ENCODE measurements around the gene CMSS1.

Gene CMSS1

GRCh38 chr3:100207886-100208285, 390.2 kb downstream of the CMSS1 start:
- WGBS, 2 experiments (ENCODE audit: insufficient coverage in 2 of 2) = 94 to 100% methylated on average over 1 to 3 of the region's 3 CpGs
- Histone ChIP-seq H3K27ac (ENCODE audit: low read depth, low read length, severe bottlenecking) (no peak overlapping the region), H3K9me3 (ENCODE audit: control insufficient read depth, low read length) (peaks cover 9% of the 10 kb centered on the region), H3K36me3 (ENCODE audit: control insufficient read depth, insufficient read depth, low read length) (no peaks in the 10 kb centered on the region), H3K4me3 (ENCODE audit: extremely low read depth, insufficient read depth, low read length, poor library complexity, severe bottlenecking) (no peak overlapping the region), H3K4me1 (ENCODE audit: control insufficient read depth, insufficient read depth, low read length, poor library complexity, severe bottlenecking) (peaks cover 8% of the 10 kb centered on the region)

DNA sequence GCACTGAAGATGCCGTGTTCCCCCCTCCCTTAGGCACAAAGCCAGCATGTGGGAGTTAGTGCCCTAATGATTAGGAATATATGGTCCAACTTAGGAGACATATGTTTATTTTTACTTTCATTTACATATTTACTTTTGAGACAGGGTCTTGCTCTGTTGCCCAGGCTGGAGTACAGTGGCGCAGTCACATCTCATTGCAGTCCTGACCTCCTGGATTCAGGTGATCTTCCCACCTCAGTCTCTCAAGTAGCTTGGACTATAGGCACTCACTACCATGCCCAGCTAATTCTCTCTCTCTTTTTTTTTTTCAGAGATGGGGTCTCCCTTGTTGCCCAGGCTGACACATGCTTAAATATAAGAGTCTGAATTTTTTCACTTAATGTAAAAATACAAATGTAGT, 391.5 kb downstream of the CMSS1 start:
- Histone ChIP-seq H3K4me1 (ENCODE audit: control insufficient read depth, insufficient read depth, low read length, poor library complexity, severe bottlenecking) (peaks cover 8% of the 10 kb centered on the region), H3K27ac (ENCODE audit: low read depth, low read length, severe bottlenecking) (no peak overlapping the region), H3K9me3 (ENCODE audit: control insufficient read depth, low read length) (no peaks in the 10 kb centered on the region), H3K36me3 (ENCODE audit: control insufficient read depth, insufficient read depth, low read length) (no peaks in the 10 kb centered on the region), H3K4me3 (ENCODE audit: extremely low read depth, insufficient read depth, low read length, poor library complexity, severe bottlenecking) (no peak overlapping the region)
- 80 to 89% methylated on average over 1 of the region's 2 CpGs for WGBS, 2 experiments (ENCODE audit: insufficient coverage in 2 of 2)

- Histone ChIP-seq H3K4me1 (ENCODE audit: control insufficient read depth, insufficient read depth, low read length, poor library complexity, severe bottlenecking) (peaks cover 8% of the 10 kb centered on the region), H3K9me3 (ENCODE audit: control insufficient read depth, low read length) (no peaks in the 10 kb centered on the region), H3K4me3 (ENCODE audit: extremely low read depth, insufficient read depth, low read length, poor library complexity, severe bottlenecking) (no peak overlapping the region), H3K36me3 (ENCODE audit: control insufficient read depth, insufficient read depth, low read length) (no peaks in the 10 kb centered on the region), H3K27ac (ENCODE audit: low read depth, low read length, severe bottlenecking) (peak overlapping the region; percentile 59)
- 79% methylated on average over 2 of the region's 2 CpGs; no CpG with 5 or more reads in 1 of the 2 experiments for WGBS, 2 experiments (ENCODE audit: insufficient coverage in 2 of 2)
Observed at GRCh38 chr3:100209948-100210771, 392.5 kb downstream of the CMSS1 start.

GRCh38 chr3:100210772-100211135, 393.1 kb downstream of the CMSS1 start:
- 29% methylated on average over 1 of the region's 3 CpGs; no CpG with 5 or more reads in 1 of the 2 experiments for WGBS, 2 experiments (ENCODE audit: insufficient coverage in 2 of 2)
- Histone ChIP-seq H3K4me3 (ENCODE audit: extremely low read depth, insufficient read depth, low read length, poor library complexity, severe bottlenecking) (no peak overlapping the region), H3K4me1 (ENCODE audit: control insufficient read depth, insufficient read depth, low read length, poor library complexity, severe bottlenecking) (peaks cover 8% of the 10 kb centered on the region), H3K27ac (ENCODE audit: low read depth, low read length, severe bottlenecking) (peak overlapping the region; percentile 59), H3K36me3 (ENCODE audit: control insufficient read depth, insufficient read depth, low read length) (no peaks in the 10 kb centered on the region), H3K9me3 (ENCODE audit: control insufficient read depth, low read length) (no peaks in the 10 kb centered on the region)

GRCh38 chr3:100213891-100214573, 396.4 kb downstream of the CMSS1 start:
- no peak overlapping the region for H3K27ac ChIP-seq (ENCODE audit: low read depth, low read length, severe bottlenecking)
- H3K36me3 ChIP-seq (ENCODE audit: control insufficient read depth, insufficient read depth, low read length) = no peaks in the 10 kb centered on the region
- H3K9me3 ChIP-seq (ENCODE audit: control insufficient read depth, low read length) = no peaks in the 10 kb centered on the region
- peaks cover 8% of the 10 kb centered on the region for H3K4me1 ChIP-seq (ENCODE audit: control insufficient read depth, insufficient read depth, low read length, poor library complexity, severe bottlenecking)
- WGBS, 2 experiments (ENCODE audit: insufficient coverage in 2 of 2) = 95 to 96% methylated on average over 5 to 6 of the region's 7 CpGs
- H3K4me3 ChIP-seq (ENCODE audit: extremely low read depth, insufficient read depth, low read length, poor library complexity, severe bottlenecking) = no peak overlapping the region

- H3K27ac ChIP-seq (ENCODE audit: low read depth, low read length, severe bottlenecking) = no peak overlapping the region
- H3K4me1 ChIP-seq (ENCODE audit: control insufficient read depth, insufficient read depth, low read length, poor library complexity, severe bottlenecking) = peaks cover 8% of the 10 kb centered on the region
- H3K4me3 ChIP-seq (ENCODE audit: extremely low read depth, insufficient read depth, low read length, poor library complexity, severe bottlenecking) = no peak overlapping the region
- H3K36me3 ChIP-seq (ENCODE audit: control insufficient read depth, insufficient read depth, low read length) = no peaks in the 10 kb centered on the region
- no peaks in the 10 kb centered on the region for H3K9me3 ChIP-seq (ENCODE audit: control insufficient read depth, low read length)
- WGBS, 2 experiments (ENCODE audit: insufficient coverage in 2 of 2) = 85 to 91% methylated on average over 5 of the region's 5 CpGs
Observed at GRCh38 chr3:100214574-100214964, 396.9 kb downstream of the CMSS1 start.

DNA sequence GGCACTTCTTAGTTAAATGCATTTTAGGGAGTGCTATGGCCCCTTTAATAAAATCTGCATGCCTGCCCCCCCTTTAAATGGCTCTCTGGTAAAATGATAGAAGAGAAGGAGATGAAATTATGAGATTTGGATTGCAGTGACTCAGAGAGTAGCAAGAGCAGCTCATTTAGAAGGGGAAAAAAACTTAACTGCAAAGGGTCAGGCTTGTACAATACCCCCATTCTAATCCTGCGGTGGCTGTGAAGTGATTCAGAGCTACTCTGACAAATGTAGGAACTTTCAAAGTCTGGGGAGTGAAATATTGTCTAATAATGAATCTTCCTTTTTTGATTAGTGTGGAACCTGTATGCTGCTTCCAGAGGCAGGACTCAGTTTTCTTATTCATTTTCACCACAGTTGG, 399.1 kb downstream of the CMSS1 start:
- H3K4me1 ChIP-seq (ENCODE audit: control insufficient read depth, insufficient read depth, low read length, poor library complexity, severe bottlenecking) = no peaks in the 10 kb centered on the region
- peak overlapping the region; percentile 31 for H3K27ac ChIP-seq (ENCODE audit: low read depth, low read length, severe bottlenecking)
- no peaks in the 10 kb centered on the region for H3K36me3 ChIP-seq (ENCODE audit: control insufficient read depth, insufficient read depth, low read length)
- WGBS, 2 experiments (ENCODE audit: insufficient coverage in 2 of 2) = no CpG with 5 or more reads among the region's 1 CpG
- H3K9me3 ChIP-seq (ENCODE audit: control insufficient read depth, low read length) = no peaks in the 10 kb centered on the region
- H3K4me3 ChIP-seq (ENCODE audit: extremely low read depth, insufficient read depth, low read length, poor library complexity, severe bottlenecking) = no peak overlapping the region

- Histone ChIP-seq H3K4me1 (ENCODE audit: control insufficient read depth, insufficient read depth, low read length, poor library complexity, severe bottlenecking) (peaks cover 1% of the 10 kb centered on the region), H3K9me3 (ENCODE audit: control insufficient read depth, low read length) (peaks cover 4% of the 10 kb centered on the region), H3K36me3 (ENCODE audit: control insufficient read depth, insufficient read depth, low read length) (no peaks in the 10 kb centered on the region), H3K27ac (ENCODE audit: low read depth, low read length, severe bottlenecking) (no peak overlapping the region), H3K4me3 (ENCODE audit: extremely low read depth, insufficient read depth, low read length, poor library complexity, severe bottlenecking) (no peak overlapping the region)
- no CpG with 5 or more reads among the region's 1 CpG for WGBS, 2 experiments (ENCODE audit: insufficient coverage in 2 of 2)
Observed at GRCh38 chr3:100221159-100221558, 403.5 kb downstream of the CMSS1 start.

- WGBS, 2 experiments (ENCODE audit: insufficient coverage in 2 of 2) = 94 to 97% methylated on average over 26 of the region's 26 CpGs
- H3K27ac ChIP-seq (ENCODE audit: low read depth, low read length, severe bottlenecking) = no peak overlapping the region
- no peaks in the 10 kb centered on the region for H3K36me3 ChIP-seq (ENCODE audit: control insufficient read depth, insufficient read depth, low read length)
Observed at GRCh38 chr3:100225193-100225592, 407.5 kb downstream of the CMSS1 start.

GRCh38 chr3:100225883-100226282, 408.2 kb downstream of the CMSS1 start:
- WGBS, 2 experiments (ENCODE audit: insufficient coverage in 2 of 2) = 95 to 100% methylated on average over 6 to 7 of the region's 8 CpGs
- no peaks in the 10 kb centered on the region for H3K36me3 ChIP-seq (ENCODE audit: control insufficient read depth, insufficient read depth, low read length)
- peaks cover 4% of the 10 kb centered on the region for H3K9me3 ChIP-seq (ENCODE audit: control insufficient read depth, low read length)
- H3K27ac ChIP-seq (ENCODE audit: low read depth, low read length, severe bottlenecking) = peak overlapping the region; percentile 89
- H3K4me1 ChIP-seq (ENCODE audit: control insufficient read depth, insufficient read depth, low read length, poor library complexity, severe bottlenecking) = peaks cover 14% of the 10 kb centered on the region
- H3K4me3 ChIP-seq (ENCODE audit: extremely low read depth, insufficient read depth, low read length, poor library complexity, severe bottlenecking) = no peak overlapping the region

More at GRCh38 chr3:100225193-100225592, 407.5 kb downstream of the CMSS1 start:
- H3K4me3 ChIP-seq (ENCODE audit: extremely low read depth, insufficient read depth, low read length, poor library complexity, severe bottlenecking) = no peak overlapping the region
- peaks cover 4% of the 10 kb centered on the region for H3K9me3 ChIP-seq (ENCODE audit: control insufficient read depth, low read length)
- peaks cover 14% of the 10 kb centered on the region for H3K4me1 ChIP-seq (ENCODE audit: control insufficient read depth, insufficient read depth, low read length, poor library complexity, severe bottlenecking)
